Testis (tissue), 3 donors: ENCODE data around the gene FBLN1. TPM values are rescaled to one million over a fixed set of nuclear protein-coding genes. Genes with fewer than 3 reads are reported as not detected.

ENCODE experiments used
- DNase-seq: peaks from one replicate; pipeline ENCODE4 v3.0.0-alpha.2; 2019
- H3K27ac ChIP-seq, 2 donors: fragments of 200-600 bp; sonication (generic); one replicate each; pipeline ENCODE4 v1.5.1; 2019
- H3K27me3 ChIP-seq: fragments of 200-600 bp; sonication (generic); one replicate; pipeline ENCODE4 v1.5.1; 2019
- H3K36me3 ChIP-seq: fragments of 200-600 bp; sonication (generic); one replicate; pipeline ENCODE4 v1.5.1; 2017; ENCODE audit warnings: low read depth; ENCODE audit errors: missing control alignments
- H3K4me1 ChIP-seq: fragments of 200-600 bp; sonication (generic); one replicate; pipeline ENCODE4 v1.5.1; 2019
- H3K4me3 ChIP-seq, 2 donors: fragments of 200-600 bp; sonication (generic); one replicate each; pipeline ENCODE4 v1.5.1; 2017 to 2019
- H3K9me3 ChIP-seq: fragments of 200-600 bp; sonication (generic); one replicate; pipeline ENCODE4 v1.5.1; 2017
- POLR2A ChIP-seq: fragments of 450-650 bp; IDR thresholded peaks from one replicate; pipeline ENCODE4 v1.6.1; 2017; ENCODE audit warnings: antibody characterized with exemption, mild to moderate bottlenecking, moderate library complexity
- WGBS, 2 donors: methylation state at CpG; one replicate each; pipeline ENCODE4 v1.1.5; 2018; 5-methylcytosine and 5-hydroxymethylcytosine counted together
- intact Hi-C: fragments of 100-400 bp; cut with DNase I; formaldehyde crosslinking; loops from one replicate; pipeline ENCODE4 v1.15.1; 2023; ENCODE audit warnings: low total_unique reads
- polyA plus RNA-seq: library from polyadenylated mRNA; stranded (reverse); fragments of 350-450 nt; fragmentation: Illumina TruSeq; extraction: RNeasy Lipid Tissue Mini Kit (QIAGEN cat#74804); gene quantifications from one replicate; pipeline ENCODE4 v1.2.3, GENCODE V29; 2014; ENCODE audit warnings: low read depth, low replicate concordance; ENCODE audit not compliant: insufficient read depth
- total RNA-seq, 2 donors: library from RNA; depleted of rRNA; stranded (reverse); fragments of >200 nt; gene quantifications; one replicate each; pipeline ENCODE4 v1.2.3, GENCODE V29; 2016
- TF ChIP-seq, protein P1 (sequence below), 3 experiments: fragments of 450-650 bp in 2 of 3; fragments of 200-600 bp in 1 of 3; sonication (generic) in 1 of 3; IDR thresholded peaks; one replicate each; pipeline ENCODE4 v1.5.1; 2016 to 2019; ENCODE audit warnings: antibody characterized with exemption in 3 of 3, mild to moderate bottlenecking in 2 of 3, moderate library complexity in 1 of 3

Gene FBLN1
- total and polyA plus RNA-seq, 3 donors from 2014 or later: 32.4 to 154 (median 42.2) TPM

DNA sequence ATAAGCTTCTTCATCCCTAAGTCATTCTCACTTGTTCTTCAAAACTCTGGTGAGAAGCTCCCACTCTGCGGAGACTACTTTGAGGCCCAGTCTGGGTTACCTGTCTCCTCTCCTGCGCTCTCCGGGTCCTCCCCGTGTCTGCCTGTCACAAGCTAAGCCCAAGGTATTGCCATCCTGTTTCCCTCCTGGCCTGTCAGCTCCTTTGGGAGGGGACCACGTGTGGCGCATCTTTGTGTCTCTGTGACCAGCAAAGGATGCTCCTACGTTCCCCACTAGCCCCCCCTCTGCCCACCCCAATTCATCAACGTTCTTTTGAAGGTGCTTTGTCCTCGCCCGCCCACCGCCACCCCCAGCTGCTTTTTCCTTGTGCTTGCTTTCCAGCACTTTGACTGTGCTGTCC, 31.8 kb upstream of the FBLN1 start:
- no peak for DNase-seq
- intact Hi-C loops: no loop called here
- no peak overlapping the region for H3K4me3 ChIP-seq
- no peak overlapping the region for H3K27ac ChIP-seq
- H3K36me3 ChIP-seq: no peaks in the 10 kb centered on the region
- TF ChIP-seq, protein P1, sequence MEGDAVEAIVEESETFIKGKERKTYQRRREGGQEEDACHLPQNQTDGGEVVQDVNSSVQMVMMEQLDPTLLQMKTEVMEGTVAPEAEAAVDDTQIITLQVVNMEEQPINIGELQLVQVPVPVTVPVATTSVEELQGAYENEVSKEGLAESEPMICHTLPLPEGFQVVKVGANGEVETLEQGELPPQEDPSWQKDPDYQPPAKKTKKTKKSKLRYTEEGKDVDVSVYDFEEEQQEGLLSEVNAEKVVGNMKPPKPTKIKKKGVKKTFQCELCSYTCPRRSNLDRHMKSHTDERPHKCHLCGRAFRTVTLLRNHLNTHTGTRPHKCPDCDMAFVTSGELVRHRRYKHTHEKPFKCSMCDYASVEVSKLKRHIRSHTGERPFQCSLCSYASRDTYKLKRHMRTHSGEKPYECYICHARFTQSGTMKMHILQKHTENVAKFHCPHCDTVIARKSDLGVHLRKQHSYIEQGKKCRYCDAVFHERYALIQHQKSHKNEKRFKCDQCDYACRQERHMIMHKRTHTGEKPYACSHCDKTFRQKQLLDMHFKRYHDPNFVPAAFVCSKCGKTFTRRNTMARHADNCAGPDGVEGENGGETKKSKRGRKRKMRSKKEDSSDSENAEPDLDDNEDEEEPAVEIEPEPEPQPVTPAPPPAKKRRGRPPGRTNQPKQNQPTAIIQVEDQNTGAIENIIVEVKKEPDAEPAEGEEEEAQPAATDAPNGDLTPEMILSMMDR (IDR thresholded peaks at IDR 0.05): no peak
- no peak for TF ChIP-seq POLR2A
- no peaks in the 10 kb centered on the region for H3K27me3 ChIP-seq
- H3K9me3 ChIP-seq: no peaks in the 10 kb centered on the region
- H3K4me1 ChIP-seq: peaks cover 14% of the 10 kb centered on the region
- WGBS, 2 donors: 87 to 89% methylated on average over 11 of the region's 11 CpGs

DNA sequence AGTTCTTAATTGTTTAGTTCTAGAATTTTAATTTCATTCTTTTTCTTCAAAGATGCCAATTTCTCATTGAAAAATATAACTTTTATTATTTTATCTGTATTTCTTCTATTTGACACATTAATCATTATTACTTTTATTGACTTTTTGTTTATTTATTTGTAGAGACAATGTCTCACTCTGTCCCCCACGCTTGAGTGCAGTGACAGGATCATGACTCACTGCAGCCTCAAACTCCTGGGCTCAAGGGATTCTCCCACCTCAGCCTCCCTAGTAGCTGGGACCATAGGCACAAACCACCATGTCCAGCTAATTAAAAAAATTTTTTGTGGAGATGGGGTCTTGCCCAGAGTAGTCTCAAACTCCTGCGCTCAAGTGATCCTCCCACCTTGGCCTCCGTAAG, 30.3 kb upstream of the FBLN1 start:
- intact Hi-C loops: no loop called here
- Histone ChIP-seq H3K4me3 (no peak overlapping the region), H3K36me3 (no peaks in the 10 kb centered on the region), H3K27me3 (no peaks in the 10 kb centered on the region), H3K4me1 (peaks cover 29% of the 10 kb centered on the region), H3K9me3 (no peaks in the 10 kb centered on the region), H3K27ac (no peak overlapping the region)
- TF ChIP-seq, protein P1 (IDR thresholded peaks at IDR 0.05): no peak
- no peak for DNase-seq
- 92 to 99% methylated on average over 3 of the region's 3 CpGs for WGBS, 2 donors

DNA sequence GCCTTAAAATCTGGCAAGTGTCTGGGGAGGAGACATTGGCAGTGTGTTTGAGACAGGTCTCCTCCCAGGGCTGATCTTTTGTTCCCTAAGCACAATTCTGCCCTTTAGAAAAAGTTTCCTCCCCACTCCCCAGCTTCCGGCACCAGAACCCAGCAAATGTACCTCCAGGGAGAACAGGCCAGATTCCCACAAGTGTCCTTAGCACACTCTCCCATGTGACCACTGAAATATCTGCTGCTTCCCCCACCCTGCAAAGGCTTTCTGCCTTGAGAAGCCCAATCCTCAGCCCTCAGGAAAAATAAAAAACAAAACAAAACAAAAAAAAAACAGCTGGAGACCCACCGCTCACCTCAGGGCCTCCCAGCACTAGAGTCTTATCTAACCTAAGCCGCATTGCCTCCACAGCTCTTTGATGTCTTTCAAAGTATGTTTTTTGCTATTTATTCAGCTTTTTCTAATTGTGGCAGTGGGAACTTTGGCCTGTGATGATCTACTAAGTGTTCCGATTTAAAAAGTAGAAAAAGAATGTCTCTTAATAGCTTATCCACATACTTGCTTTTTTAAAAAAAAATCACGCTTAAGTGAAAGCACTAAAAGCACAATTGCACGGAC, 29.0 kb upstream of the FBLN1 start:
- intact Hi-C loops: no loop called here
- peaks cover 35% of the 10 kb centered on the region for H3K4me1 ChIP-seq
- H3K27ac ChIP-seq: no peak overlapping the region
- no peaks in the 10 kb centered on the region for H3K36me3 ChIP-seq
- no peaks in the 10 kb centered on the region for H3K27me3 ChIP-seq
- no peaks in the 10 kb centered on the region for H3K9me3 ChIP-seq
- H3K4me3 ChIP-seq: no peak overlapping the region
- TF ChIP-seq, protein P1 (IDR thresholded peaks at IDR 0.05): no peak
- TF ChIP-seq POLR2A: no peak
- DNase-seq: peak; percentile 50
- WGBS, 2 donors: 52 to 53% methylated on average over 6 of the region's 6 CpGs

DNA sequence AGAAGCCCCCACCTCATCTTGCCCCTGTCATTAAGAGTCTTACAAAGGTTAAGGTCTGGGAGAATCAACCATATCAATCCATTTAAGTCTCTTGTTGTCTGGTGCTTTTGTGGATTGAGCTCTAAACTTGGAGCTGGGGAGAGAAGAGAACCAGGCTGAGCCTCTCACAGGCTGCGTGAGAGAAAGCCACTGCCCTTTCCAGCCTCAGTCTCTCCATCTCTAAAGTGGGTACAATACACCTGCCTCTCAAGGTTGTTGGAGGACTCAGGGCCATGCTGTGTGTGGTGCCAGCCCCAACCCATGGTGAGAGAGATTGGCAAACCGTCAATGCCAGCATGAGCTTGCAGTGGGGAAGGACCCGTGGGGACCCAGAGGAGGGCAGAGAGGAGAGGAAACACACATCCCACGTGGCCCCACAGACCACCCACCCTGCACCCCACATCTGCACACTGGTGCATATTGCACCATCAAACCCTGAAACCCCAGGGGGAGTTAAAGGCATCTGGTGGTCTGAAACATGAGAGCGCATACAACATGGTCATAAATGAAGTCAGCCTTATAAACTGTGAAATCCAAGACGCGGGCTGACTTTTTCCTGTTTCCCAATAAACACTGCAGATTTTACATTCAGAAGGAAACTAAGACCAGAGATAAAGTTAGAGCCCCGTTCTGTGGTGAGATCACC, 27.5 kb upstream of the FBLN1 start:
- Histone ChIP-seq H3K27ac (no peak overlapping the region), H3K4me1 (peaks cover 26% of the 10 kb centered on the region), H3K36me3 (no peaks in the 10 kb centered on the region), H3K27me3 (no peaks in the 10 kb centered on the region), H3K4me3 (no peak overlapping the region), H3K9me3 (no peaks in the 10 kb centered on the region)
- no peak for DNase-seq
- TF ChIP-seq, protein P1 (IDR thresholded peaks at IDR 0.05): no peak
- TF ChIP-seq POLR2A: no peak
- WGBS, 2 donors: 79 to 82% methylated on average over 6 to 8 of the region's 8 CpGs
- intact Hi-C loops: no loop called here
